HepG2 (cell line): ENCODE results near the gene MTX1. TPM values are rescaled to one million over a fixed set of nuclear protein-coding genes. Genes with fewer than 3 reads are reported as not detected.
A peak's percentile ranks its signal among the peaks of the same experiment; 100 is the strongest.

Experiments
- ATAC-seq: fragments of 200-7000 bp; cut with Tn5 transposase; 3 replicates; pipeline ENCODE4 v1.9.1; 2020; ENCODE audit warnings: mild to moderate bottlenecking, moderate library complexity
- BruUV-seq: library from RNA; stranded (reverse); fragments of 400-500 nt; replicated peaks from 2 replicates; lab custom pipeline; 2021; lab: Mats Ljungman, UMichigan
- CTCF ChIA-PET: fragments of 300-600 bp; formaldehyde crosslinking; extraction: SDS; loops from one replicate; lab custom pipeline; 2021; ENCODE audit warnings: low total read pairs, inconsistent platforms, low intra/inter-chr PET ratio; lab: Yijun Ruan, JAX
- POLR2A ChIA-PET: fragments of 350-600 bp; sonication (Branson Sonifier 250); formaldehyde crosslinking; loops from one replicate; lab custom pipeline; 2020; ENCODE audit warnings: antibody characterized with exemption, inconsistent platforms; lab: Yijun Ruan, JAX
- DNase-seq: peaks from one replicate; pipeline ENCODE4 v3.0.0-alpha.2; 2015; ENCODE audit warnings: low spot score
- FAIRE-seq: peaks from 3 replicates; lab custom pipeline; 2011; peaks lifted over from hg19 to GRCh38; lab: Jason Lieb, UNC
- H2AFZ ChIP-seq: one replicate; pipeline ENCODE4 v1.6.1; 2011; ENCODE audit warnings: low read length, inconsistent platforms
- H3K27ac ChIP-seq: fragments of 300-600 bp; 3 replicates; pipeline ENCODE4 v1.8.0; 2011; ENCODE audit warnings: mixed run types, mild to moderate bottlenecking, mixed read lengths, low read length, inconsistent platforms; ENCODE audit not compliant: insufficient read depth; ENCODE audit errors: extremely low read length
- H3K27me3 ChIP-seq, 2 experiments: fragments of 200-600 bp in 1 of 2; 2 replicates in 1 of 2; 3 replicates in 1 of 2; pipeline versions ENCODE4 v1.6.0 to v1.8.0; 2011; ENCODE audit warnings: low read length in 2 of 2, mild to moderate bottlenecking in 2 of 2, moderate library complexity in 2 of 2, inconsistent platforms in 1 of 2; ENCODE audit not compliant: insufficient read depth in 2 of 2, control insufficient read depth in 1 of 2
- H3K36me3 ChIP-seq, 2 experiments: fragments of 200-600 bp in 1 of 2; replicated peaks in 1 of 2; 2 replicates in 1 of 2; 3 replicates in 1 of 2; pipeline versions ENCODE4 v1.5.1 to v1.8.0; 2011; ENCODE audit warnings: low read length in 2 of 2, inconsistent platforms in 1 of 2; ENCODE audit not compliant: insufficient read depth in 2 of 2, control insufficient read depth in 1 of 2
- H3K4me1 ChIP-seq: 2 replicates; pipeline ENCODE4 v1.5.1; 2012; ENCODE audit warnings: low read length, inconsistent platforms; ENCODE audit not compliant: insufficient read depth
- H3K4me2 ChIP-seq: 2 replicates; pipeline ENCODE4 v1.6.0; 2011; ENCODE audit warnings: low read depth, low read length, inconsistent platforms
- H3K4me3 ChIP-seq, 3 experiments: fragments of 200-600 bp in 1 of 3; sonication (generic), shearing (Covaris generic) in 1 of 3; replicated peaks in 1 of 3; 2 replicates each; pipeline ENCODE4 v1.5.1; 2011 to 2016; ENCODE audit warnings: low read length in 3 of 3, inconsistent platforms in 2 of 3, low read depth in 2 of 3, mild to moderate bottlenecking in 2 of 3, control low read depth in 1 of 3, mixed read lengths in 1 of 3; ENCODE audit not compliant: insufficient read depth in 1 of 3
- H3K79me2 ChIP-seq: one replicate; pipeline ENCODE4 v1.6.1; 2011; ENCODE audit warnings: low read length, inconsistent platforms; ENCODE audit not compliant: insufficient read depth
- H3K9ac ChIP-seq: 2 replicates; pipeline ENCODE4 v1.6.0; 2011; ENCODE audit warnings: mild to moderate bottlenecking, low read depth, low read length, inconsistent platforms; ENCODE audit not compliant: insufficient read depth
- H3K9me3 ChIP-seq: 2 replicates; pipeline ENCODE4 v1.5.1; 2012; ENCODE audit warnings: mild to moderate bottlenecking, low read length
- H4K20me1 ChIP-seq: 2 replicates; pipeline ENCODE4 v1.6.0; 2011; ENCODE audit warnings: inconsistent platforms, mild to moderate bottlenecking, low read length, moderate library complexity; ENCODE audit not compliant: insufficient read depth
- CEBPZ ChIP-seq: IDR thresholded peaks from 2 replicates; pipeline ENCODE4 v1.6.1; 2012; ENCODE audit warnings: low read length, improper control_type of control experiment
- FOXM1 ChIP-seq: sonication (generic); formaldehyde crosslinking; IDR thresholded peaks from 2 replicates; pipeline ENCODE4 v1.5.0; 2020; ENCODE audit warnings: missing genetic modification reagents
- HIC2 ChIP-seq: sonication (generic); formaldehyde crosslinking; IDR thresholded peaks from 2 replicates; pipeline ENCODE4 v1.9.0; 2022; ENCODE audit warnings: low read depth, missing genetic modification reagents
- JARID2 ChIP-seq: sonication (generic); formaldehyde crosslinking; IDR thresholded peaks from 2 replicates; pipeline ENCODE4 v1.8.1; 2023; ENCODE audit warnings: missing genetic modification reagents, inconsistent platforms; ENCODE audit not compliant: insufficient replicate concordance
- KDM2A ChIP-seq: sonication (generic); formaldehyde crosslinking; IDR thresholded peaks from 2 replicates; pipeline ENCODE4 v1.4.0; 2020; ENCODE audit warnings: low read depth, missing genetic modification reagents, borderline replicate concordance
- NFAT5 ChIP-seq: sonication (generic); formaldehyde crosslinking; IDR thresholded peaks from 2 replicates; pipeline ENCODE4 v1.4.0; 2020; ENCODE audit warnings: missing genetic modification reagents
- PHB2 ChIP-seq: fragments of 450-650 bp; IDR thresholded peaks from 2 replicates; pipeline ENCODE4 v1.6.1; 2018; ENCODE audit not compliant: partially characterized antibody
- RARA ChIP-seq: IDR thresholded peaks from 2 replicates; pipeline ENCODE4 v1.6.1; 2016; ENCODE audit warnings: missing genetic modification reagents, missing compliant biosample characterization
- SRSF4 ChIP-seq: fragments of 200-400 bp; formaldehyde crosslinking; IDR thresholded peaks from one replicate; pipeline ENCODE4 v1.6.1; 2018; ENCODE audit warnings: mild to moderate bottlenecking, low read depth, low read length, moderate library complexity; ENCODE audit not compliant: poor library complexity, severe bottlenecking
- TBX2 ChIP-seq: sonication (generic); formaldehyde crosslinking; IDR thresholded peaks from 2 replicates; pipeline ENCODE4 v1.5.0; 2020; ENCODE audit warnings: missing genetic modification reagents, mild to moderate bottlenecking, borderline replicate concordance
- ZNF598 ChIP-seq: sonication (generic); formaldehyde crosslinking; IDR thresholded peaks from 2 replicates; pipeline ENCODE4 v1.5.1; 2020; ENCODE audit warnings: mild to moderate bottlenecking, missing genetic modification reagents, borderline replicate concordance
- WGBS: methylation state at CpG from one replicate; pipeline ENCODE4 v1.1.6; 2017; ENCODE audit warnings: low lambda C conversion rate; 5-methylcytosine and 5-hydroxymethylcytosine counted together
- in situ Hi-C: cut with HindIII; loops from 2 replicates; pipeline ENCODE4 v1.10.0; 2017; ENCODE audit warnings: low pct_unique_long_range_greater_than_20kb; ENCODE audit not compliant: extremely low pct_ligation_motif_present
- intact Hi-C: fragments of 100-400 bp; cut with micrococcal nuclease; formaldehyde crosslinking; loops from one replicate; pipeline ENCODE4 v1.10.0; 2022; ENCODE audit not compliant: unreplicated experiment
- polyA plus RNA-seq, 8 experiments: library from polyadenylated mRNA; depleted of rRNA in 3 of 8; stranded (reverse) in 7 of 8; unstranded in 1 of 8; fragments of >200 nt; fragmentation: Illumina TruSeq in 4 of 8; extraction: Trizol in 4 of 8; gene quantifications; 2 replicates each; pipeline versions ENCODE4 v1.2.1 to v1.2.3, GENCODE V29; 2011 to 2016; ENCODE audit warnings: low read depth in 4 of 8, missing spikeins in 1 of 8, mixed read lengths in 1 of 8; ENCODE audit not compliant: insufficient read depth in 1 of 8
- total RNA-seq, 5 experiments: library from RNA; depleted of rRNA; stranded (reverse); fragments of >200 nt; fragmentation: Illumina TruSeq; extraction: Trizol; gene quantifications; 2 replicates each; pipeline ENCODE4 v1.2.3, GENCODE V29; 2016; ENCODE audit warnings: low read depth in 1 of 5

The MTX1 gene
- total and polyA plus RNA-seq, 2 of the 13 experiments (the other 11 are each of a cell fraction or from before 2014, with no cell fraction given) = 64.5 to 72.6 TPM

GRCh38 chr1:155184835-155185782 is 23.4 kb upstream of the MTX1 start:
- in situ Hi-C loops (no loop called here), intact Hi-C loops (no loop called here)
- FAIRE-seq = no peak
- peak overlapping the region; percentile 48 for H3K4me2 ChIP-seq
- peak; percentile 70 for ATAC-seq
- H3K4me1 ChIP-seq = peaks cover 14% of the 10 kb centered on the region; the same call in 1 of the 2 replicates
- H3K9me3 ChIP-seq = no peaks in the 10 kb centered on the region
- no peak for DNase-seq
- no TSS peak for BruUV-seq
- no peak overlapping the region for H3K27ac ChIP-seq
- no peak overlapping the region; a peak in 1 of 6 replicates for H3K4me3 ChIP-seq
- no peaks in the 10 kb centered on the region for H3K79me2 ChIP-seq
- H3K27me3 ChIP-seq = peaks cover 7 to 61% of the 10 kb centered on the region in 2 experiments; a peak in 4 of 5 replicates
- no peaks in the 10 kb centered on the region for H3K36me3 ChIP-seq
- WGBS = 29% methylated on average over 8 of the region's 21 CpGs
- CTCF ChIA-PET = no interaction called here
- H3K9ac ChIP-seq = no peak overlapping the region
- no peak overlapping the region for H2AFZ ChIP-seq
- POLR2A ChIA-PET = no interaction called here
- no peaks in the 10 kb centered on the region for H4K20me1 ChIP-seq
- TF ChIP-seq SRSF4 = no peak
- TF ChIP-seq FOXM1 (CRISPR knock-in tag) = no peak
- no peak for TF ChIP-seq KDM2A (CRISPR knock-in tag)
- TF ChIP-seq TBX2 (CRISPR knock-in tag) = peak; percentile 55
- no peak for TF ChIP-seq PHB2
- TF ChIP-seq ZNF598 = no peak
- 0 out of 2 replicates have a peak, but pooled peaks have one; percentile 46 for TF ChIP-seq HIC2
- TF ChIP-seq JARID2 (CRISPR knock-in tag) = no peak
- TF ChIP-seq CEBPZ = no peak
- TF ChIP-seq NFAT5 = no peak
- peak; percentile 60 for TF ChIP-seq RARA (CRISPR knock-in tag)
